Endothelial cell of umbilical vein (primary cell): Measurements from ENCODE around the gene DYNLL2. TPM values are rescaled to one million over a fixed set of nuclear protein-coding genes. Genes with fewer than 3 reads are reported as not detected.

Experiments
- BruUV-seq: library from RNA; stranded (reverse); fragments of 400-500 nt; replicated peaks from 2 replicates; lab custom pipeline; 2021; lab: Mats Ljungman, UMichigan
- CTCF ChIA-PET: fragments of 300-600, 350-600 bp; sonication (Branson Sonifier 250); formaldehyde crosslinking; loops from one replicate; lab custom pipeline; 2021; ENCODE audit warnings: antibody characterized with exemption, inconsistent platforms; lab: Charles Lee
- POLR2A ChIA-PET: fragments of 300-600, 350-600 bp; sonication (Branson Sonifier 250); formaldehyde crosslinking; loops from one replicate; lab custom pipeline; 2021; ENCODE audit warnings: antibody characterized with exemption, inconsistent platforms; lab: Charles Lee
- DNase-seq: peaks from one replicate; pipeline ENCODE4 v3.0.0-alpha.2; 2011; ENCODE audit warnings: low read depth, low spot score
- FAIRE-seq: peaks from 2 replicates; lab custom pipeline; 2011; peaks lifted over from hg19 to GRCh38; lab: Jason Lieb, UNC
- H2AFZ ChIP-seq: 2 replicates; pipeline ENCODE4 v1.6.0; 2012; ENCODE audit warnings: low read depth, low read length, control low read depth, inconsistent platforms
- H3K27ac ChIP-seq: 2 replicates; pipeline ENCODE4 v1.5.1; 2011; ENCODE audit warnings: low read depth, mild to moderate bottlenecking, control low read depth, low read length, moderate library complexity; ENCODE audit not compliant: insufficient read depth
- H3K27me3 ChIP-seq, 2 experiments: 2 replicates each; pipeline versions ENCODE4 v1.6.0 to v1.6.1; 2011; ENCODE audit warnings: low read length in 2 of 2, mixed read lengths in 1 of 2; ENCODE audit not compliant: control insufficient read depth in 2 of 2, insufficient read depth in 2 of 2
- H3K36me3 ChIP-seq, 2 experiments: 2 replicates in 1 of 2; 3 replicates in 1 of 2; pipeline ENCODE4 v1.5.1; 2011; ENCODE audit warnings: low read length in 2 of 2, mild to moderate bottlenecking in 1 of 2, moderate library complexity in 1 of 2; ENCODE audit not compliant: control insufficient read depth in 2 of 2, insufficient read depth in 2 of 2; ENCODE audit errors: extremely low read depth in 1 of 2
- H3K4me1 ChIP-seq: 3 replicates; pipeline ENCODE4 v1.5.1; 2011; ENCODE audit warnings: mild to moderate bottlenecking, low read length; ENCODE audit not compliant: control insufficient read depth, insufficient read depth; ENCODE audit errors: extremely low read depth
- H3K4me2 ChIP-seq: 2 replicates; pipeline ENCODE4 v1.6.1; 2011; ENCODE audit warnings: low read length, control low read depth, mixed read lengths; ENCODE audit not compliant: insufficient read depth
- H3K4me3 ChIP-seq, 3 experiments: fragments of 200-600 bp in 1 of 3; sonication (generic), shearing (Covaris generic) in 1 of 3; replicated peaks in 1 of 3; 2 replicates each; pipeline ENCODE4 v1.5.1; 2011 to 2016; ENCODE audit warnings: control low read depth in 3 of 3, low read length in 3 of 3, mild to moderate bottlenecking in 2 of 3, inconsistent platforms in 1 of 3, low read depth in 1 of 3, moderate library complexity in 1 of 3; ENCODE audit not compliant: insufficient read depth in 1 of 3
- H3K79me2 ChIP-seq: 2 replicates; pipeline ENCODE4 v1.6.0; 2012; ENCODE audit warnings: low read length, inconsistent platforms; ENCODE audit not compliant: control insufficient read depth, insufficient read depth
- H3K9ac ChIP-seq: replicated peaks from 2 replicates; pipeline ENCODE3; 2011; ENCODE audit warnings: low read length, control low read depth; ENCODE audit not compliant: insufficient read depth; ENCODE audit errors: extremely low read depth
- H3K9me1 ChIP-seq: replicated peaks from 3 replicates; pipeline ENCODE4 v1.6.0; 2011; ENCODE audit warnings: mild to moderate bottlenecking, low read length; ENCODE audit not compliant: control insufficient read depth, insufficient read depth; ENCODE audit errors: extremely low read depth
- H3K9me3 ChIP-seq: replicated peaks from 2 replicates; pipeline ENCODE4 v1.5.1; 2012; ENCODE audit warnings: low read length, inconsistent platforms; ENCODE audit not compliant: control insufficient read depth, insufficient read depth
- H4K20me1 ChIP-seq: replicated peaks from 2 replicates; pipeline ENCODE3; 2011; ENCODE audit warnings: mild to moderate bottlenecking, low read length; ENCODE audit not compliant: control insufficient read depth, insufficient read depth; ENCODE audit errors: extremely low read depth
- CTCF ChIP-seq, 2 donors: IDR thresholded peaks; 1 replicate in 1 of 2; 2 replicates in 1 of 2; pipeline ENCODE4 v1.5.1; 2011; ENCODE audit warnings: low read length in 2 of 2, mild to moderate bottlenecking in 2 of 2, moderate library complexity in 2 of 2, control low read depth in 1 of 2, inconsistent platforms in 1 of 2, low read depth in 1 of 2; ENCODE audit not compliant: insufficient read depth in 1 of 2; ENCODE audit errors: extremely low read depth in 1 of 2
- EZH2 ChIP-seq: IDR thresholded peaks from 2 replicates; pipeline ENCODE4 v1.6.1; 2012; ENCODE audit warnings: borderline replicate concordance, low read depth, mild to moderate bottlenecking, moderate library complexity, low read length, inconsistent platforms; ENCODE audit not compliant: severe bottlenecking
- FOS ChIP-seq: IDR thresholded peaks from 2 replicates; pipeline ENCODE4 v1.6.1; 2011; ENCODE audit warnings: mild to moderate bottlenecking, low read length, moderate library complexity, borderline replicate concordance; ENCODE audit not compliant: insufficient read depth
- GATA2 ChIP-seq: IDR thresholded peaks from 2 replicates; pipeline ENCODE4 v1.7.0; 2011; ENCODE audit warnings: low read depth, mild to moderate bottlenecking, moderate library complexity, mixed read lengths, low read length; ENCODE audit not compliant: insufficient read length, insufficient read depth
- JUN ChIP-seq: IDR thresholded peaks from 2 replicates; pipeline ENCODE4 v1.6.1; 2011; ENCODE audit warnings: borderline replicate concordance, low read depth; ENCODE audit not compliant: insufficient read length, insufficient read depth
- MYC ChIP-seq: IDR thresholded peaks from one replicate; pipeline ENCODE4 v1.6.1; 2011; ENCODE audit warnings: mild to moderate bottlenecking, low read depth, low read length
- POLR2A ChIP-seq: IDR thresholded peaks from 2 replicates; pipeline ENCODE4 v1.6.1; 2012; ENCODE audit warnings: low read depth, mild to moderate bottlenecking, control low read depth, low read length
- POLR2AphosphoS5 ChIP-seq: IDR thresholded peaks from 2 replicates; pipeline ENCODE4 v1.6.1; 2012; ENCODE audit warnings: low read depth, mild to moderate bottlenecking, control low read depth, low read length, moderate library complexity; ENCODE audit not compliant: insufficient read depth
- dilution Hi-C: fragments of 300-500 bp; cut with MboI; formaldehyde crosslinking; loops from one replicate; pipeline ENCODE4 v1.15.0; 2019; ENCODE audit warnings: low sequenced_read_pairs; ENCODE audit not compliant: extremely low pct_ligation_motif_present
- intact Hi-C: fragments of 100-400 bp; cut with micrococcal nuclease; formaldehyde crosslinking; loops from one replicate; pipeline ENCODE4 v1.10.0; 2022
- polyA plus RNA-seq, 4 experiments: library from polyadenylated mRNA; depleted of rRNA in 3 of 4; stranded (reverse) in 3 of 4; unstranded in 1 of 4; fragments of >200 nt; gene quantifications; 2 replicates each; pipeline versions ENCODE4 v1.2.1 to v1.2.3, GENCODE V29; 2011 to 2012; ENCODE audit warnings: missing spikeins in 1 of 4
- total RNA-seq: library from RNA; stranded (reverse); gene quantifications from 2 replicates; pipeline ENCODE4 v1.2.3, GENCODE V29; 2021
- TF ChIP-seq, protein P1 (sequence below): IDR thresholded peaks from 2 replicates; pipeline ENCODE4 v1.6.1; 2011; ENCODE audit not compliant: insufficient read depth, insufficient read length

Gene DYNLL2
- total and polyA plus RNA-seq, 2 donors (not counting 3 experiments of a cell fraction or from before 2014, with no cell fraction given), result 7.4 to 19.0 TPM

DNA sequence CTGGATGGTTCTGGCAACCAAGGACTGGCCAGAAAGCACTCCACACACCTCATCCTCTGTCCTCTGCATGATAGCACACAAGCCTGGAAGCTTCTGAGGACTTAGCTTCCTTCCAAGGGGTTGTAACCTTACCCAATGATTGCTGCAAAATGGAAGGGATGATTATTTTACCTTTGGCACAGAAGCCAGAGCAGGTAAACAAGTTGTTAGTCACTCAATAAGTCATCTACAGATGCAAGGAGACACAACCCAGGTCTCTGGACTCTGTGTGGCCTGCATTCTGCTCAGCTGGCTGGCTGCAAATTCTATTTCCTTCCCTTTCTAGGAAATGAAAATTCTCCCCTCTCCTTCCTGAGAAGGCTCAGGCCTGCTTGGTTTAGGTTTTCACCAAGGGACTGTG lies 26.7 kb upstream of the DYNLL2 start:
- no peak overlapping the region for H2AFZ ChIP-seq
- dilution Hi-C loops (no loop called here), intact Hi-C loops (no loop called here)
- H3K4me3 ChIP-seq, result no peak overlapping the region
- DNase-seq, result no peak
- no peaks in the 10 kb centered on the region for H3K9me1 ChIP-seq
- no peak for FAIRE-seq
- H3K4me2 ChIP-seq, result no peak overlapping the region
- H3K36me3 ChIP-seq, result no peaks in the 10 kb centered on the region
- H3K9me3 ChIP-seq, result no peaks in the 10 kb centered on the region
- CTCF ChIA-PET, result no interaction called here
- H3K27ac ChIP-seq, result no peak overlapping the region
- H3K4me1 ChIP-seq, result no peaks in the 10 kb centered on the region
- BruUV-seq, result no TSS peak
- POLR2A ChIA-PET, result no interaction called here
- TF ChIP-seq POLR2AphosphoS5, result no peak
- TF ChIP-seq FOS, result no peak
- no peak for TF ChIP-seq MYC
- no peak for TF ChIP-seq EZH2
- TF ChIP-seq, protein P1, sequence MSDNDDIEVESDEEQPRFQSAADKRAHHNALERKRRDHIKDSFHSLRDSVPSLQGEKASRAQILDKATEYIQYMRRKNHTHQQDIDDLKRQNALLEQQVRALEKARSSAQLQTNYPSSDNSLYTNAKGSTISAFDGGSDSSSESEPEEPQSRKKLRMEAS, result no peak
- TF ChIP-seq POLR2A, result no peak
- no peak for TF ChIP-seq GATA2
- no peak for TF ChIP-seq CTCF (IDR thresholded peaks at IDR 0.05; ENCODE audit: extremely low read depth in 1 of 2, insufficient read depth in 1 of 2, low read depth in 1 of 2, low read length in 2 of 2)
- no peak for TF ChIP-seq JUN
- no peaks in the 10 kb centered on the region for H4K20me1 ChIP-seq
- H3K79me2 ChIP-seq, result no peaks in the 10 kb centered on the region
- H3K9ac ChIP-seq, result no peak overlapping the region
- H3K27me3 ChIP-seq, result peaks cover 2 to 7% of the 10 kb centered on the region in 2 experiments
